Neural crest cell (in vitro differentiated cells): ENCODE data around the gene ATAT1. TPM values are rescaled to one million over a fixed set of nuclear protein-coding genes. Genes with fewer than 3 reads are reported as not detected.

Experiments used
- DNase-seq: peaks from one replicate; pipeline ENCODE4 v3.0.0; 2021; ENCODE audit warnings: low read depth, mixed read lengths, low spot score
- H3K27ac Mint-ChIP-seq: one replicate; pipeline ENCODE4 v1.8.0; 2021; ENCODE audit warnings: mild to moderate bottlenecking, mixed read lengths; ENCODE audit not compliant: unreplicated experiment
- H3K27me3 Mint-ChIP-seq: 2 replicates; pipeline ENCODE4 v1.8.0; 2021; ENCODE audit warnings: low read depth, mild to moderate bottlenecking, mixed read lengths
- H3K36me3 Mint-ChIP-seq: 2 replicates; pipeline ENCODE4 v1.8.0; 2021; ENCODE audit warnings: low read depth, mild to moderate bottlenecking, mixed read lengths
- H3K4me1 Mint-ChIP-seq: 2 replicates; pipeline ENCODE4 v1.8.0; 2021; ENCODE audit warnings: mixed read lengths
- H3K4me3 Mint-ChIP-seq: one replicate; pipeline ENCODE4 v1.8.0; 2021; ENCODE audit warnings: mild to moderate bottlenecking, mixed read lengths
- H3K9me3 Mint-ChIP-seq: 2 replicates; pipeline ENCODE4 v1.8.0; 2021; ENCODE audit warnings: mixed read lengths
- CTCF ChIP-seq: fragments of 200-600 bp; sonication (generic); conservative IDR thresholded peaks from 2 replicates; pipeline ENCODE4 v1.5.0; 2021; ENCODE audit warnings: antibody characterized with exemption, mild to moderate bottlenecking
- total RNA-seq: library from RNA; stranded (reverse); gene quantifications from 2 replicates; pipeline ENCODE4 v1.2.1, GENCODE V29; 2021

Gene ATAT1
- total RNA-seq, 1 donor from 2014 or later: 58.2 TPM

GRCh38 chr6:30685157-30686008, 58.7 kb downstream of the ATAT1 start:
- no peak for TF ChIP-seq CTCF
- DNase-seq: no peak
- no peaks in the 10 kb centered on the region for H3K27me3 Mint-ChIP-seq
- peaks cover 3% of the 10 kb centered on the region for H3K36me3 Mint-ChIP-seq
- peak overlapping the region; percentile 85 for H3K27ac Mint-ChIP-seq
- H3K4me3 Mint-ChIP-seq: peak overlapping the region; percentile 96
- H3K9me3 Mint-ChIP-seq: no peaks in the 10 kb centered on the region
- peaks cover 83% of the 10 kb centered on the region for H3K4me1 Mint-ChIP-seq

GRCh38 chr6:30686009-30686907, 59.6 kb downstream of the ATAT1 start, which contains the start of gene PPP1R18:
TSS of gene PPP1R18 (minus strand) at chr6:30686645. CDS start at chr6:30686018, 627 bp downstream.
- DNase-seq: no peak
- Mint-ChIP-seq H3K36me3 (peaks cover 3% of the 10 kb centered on the region), H3K27ac (peak within 1 kb of the TSS; percentile 97), H3K27me3 (no peaks in the 10 kb centered on the region), H3K4me1 (peaks cover 85% of the 10 kb centered on the region), H3K9me3 (no peaks in the 10 kb centered on the region), H3K4me3 (peak within 1 kb of the TSS; percentile 96)
- no peak for TF ChIP-seq CTCF

GRCh38 chr6:30686908-30687658, 60.4 kb downstream of the ATAT1 start:
- Mint-ChIP-seq H3K9me3 (no peaks in the 10 kb centered on the region), H3K4me1 (peaks cover 84% of the 10 kb centered on the region), H3K4me3 (peak overlapping the region; percentile 96), H3K27ac (peak overlapping the region; percentile 97), H3K27me3 (no peaks in the 10 kb centered on the region), H3K36me3 (peaks cover 2% of the 10 kb centered on the region)
- DNase-seq: peak; percentile 86
- TF ChIP-seq CTCF: no peak

GRCh38 chr6:30687659-30688431, 61.2 kb downstream of the ATAT1 start:
- no peaks in the 10 kb centered on the region for H3K9me3 Mint-ChIP-seq
- peak overlapping the region; percentile 96 for H3K4me3 Mint-ChIP-seq
- H3K27ac Mint-ChIP-seq: peak overlapping the region; percentile 97
- no peaks in the 10 kb centered on the region for H3K36me3 Mint-ChIP-seq
- no peak for DNase-seq
- peaks cover 79% of the 10 kb centered on the region for H3K4me1 Mint-ChIP-seq
- TF ChIP-seq CTCF: no peak
- no peaks in the 10 kb centered on the region for H3K27me3 Mint-ChIP-seq
